GM19468 (cell line): ENCODE data around the gene PERP.

Experiments used
- ATAC-seq: cut with Tn5 transposase; IDR thresholded peaks from one replicate; pipeline ENCODE4 v1.9.1; 2021; ENCODE audit warnings: mild to moderate bottlenecking, moderate library complexity, moderate number of reproducible peaks; ENCODE audit not compliant: unreplicated experiment; ENCODE audit errors: extremely low read depth

The PERP gene

GRCh38 chr6:138073264-138073663 lies 34.0 kb downstream of the PERP start:
- ATAC-seq: no peak

- ATAC-seq: no peak
Measured at GRCh38 chr6:138063726-138064125, 43.5 kb downstream of the PERP start.

GRCh38 chr6:138054982-138055381 lies 52.2 kb downstream of the PERP start:
- ATAC-seq: no peak

GRCh38 chr6:138052783-138053182 lies 54.4 kb downstream of the PERP start:
- ATAC-seq: no peak

GRCh38 chr6:138044972-138045371 lies 62.2 kb downstream of the PERP start:
- no peak for ATAC-seq

- ATAC-seq: no peak
Measured at GRCh38 chr6:138044458-138044857, 62.8 kb downstream of the PERP start.
